Immature natural killer cell (primary cell): Measurements from ENCODE around the gene RPH3AL. TPM values are rescaled to one million over a fixed set of nuclear protein-coding genes. Genes with fewer than 3 reads are reported as not detected.
"Not testable (repeated sequence)": the region's sequence is repeated elsewhere in the genome, so short reads cannot be mapped to it uniquely, and the experiment has no call there.

Source experiments
- DNase-seq, 3 donors: peaks; one replicate each; pipeline ENCODE4 v3.0.0; 2022; ENCODE audit warnings: mixed read lengths in 1 of 3
- H3K27ac Mint-ChIP-seq, 6 donors: one replicate each; pipeline ENCODE4 v1.8.0; 2020; ENCODE audit warnings: mixed read lengths in 6 of 6, mild to moderate bottlenecking in 5 of 6, inconsistent platforms in 4 of 6, moderate library complexity in 3 of 6
- H3K27me3 Mint-ChIP-seq, 3 donors: one replicate each; pipeline ENCODE4 v1.8.0; 2020 to 2021; ENCODE audit warnings: low read depth in 3 of 3, mild to moderate bottlenecking in 3 of 3, mixed read lengths in 3 of 3, moderate library complexity in 3 of 3, inconsistent platforms in 1 of 3
- H3K36me3 Mint-ChIP-seq, 3 donors: one replicate each; pipeline ENCODE4 v1.8.0; 2020; ENCODE audit warnings: mixed read lengths in 3 of 3, inconsistent platforms in 2 of 3, mild to moderate bottlenecking in 2 of 3
- H3K4me1 Mint-ChIP-seq, 2 donors: one replicate each; pipeline ENCODE4 v1.8.0; 2020; ENCODE audit warnings: inconsistent platforms in 2 of 2, mild to moderate bottlenecking in 2 of 2, mixed read lengths in 2 of 2, moderate library complexity in 1 of 2
- H3K4me3 Mint-ChIP-seq, 5 donors: one replicate each; pipeline ENCODE4 v1.8.0; 2020; ENCODE audit warnings: mild to moderate bottlenecking in 5 of 5, mixed read lengths in 5 of 5, inconsistent platforms in 3 of 5, moderate library complexity in 3 of 5
- H3K9me3 Mint-ChIP-seq, 6 donors: one replicate each; pipeline ENCODE4 v1.8.0; 2020; ENCODE audit warnings: mild to moderate bottlenecking in 6 of 6, mixed read lengths in 6 of 6, inconsistent platforms in 4 of 6, moderate library complexity in 3 of 6
- polyA plus RNA-seq, 3 donors: library from polyadenylated mRNA; unstranded; fragments of 300-500 nt; fragmentation: Illumina TruSeq; gene quantifications; one replicate each; pipeline ENCODE4 v1.2.3, GENCODE V29; 2021

RPH3AL gene
- polyA plus RNA-seq, 3 donors from 2014 or later: 4.2 to 10.3 (median 4.5) TPM

GRCh38 chr17:274902-275301 is 77.7 kb downstream of the RPH3AL start:
- DNase-seq: no peak
- Mint-ChIP-seq H3K4me1 (no peaks in the 10 kb centered on the region), H3K27me3 (peaks cover 0 to 2% (median 0%) of the 10 kb centered on the region in 3 donors), H3K9me3 (no peaks in the 10 kb centered on the region), H3K4me3 (no peak overlapping the region), H3K27ac (no peak overlapping the region), H3K36me3 (peaks cover 0 to 6% (median 3%) of the 10 kb centered on the region in 3 donors)

GRCh38 chr17:273981-274832 is 78.4 kb downstream of the RPH3AL start:
- DNase-seq: no peak
- Mint-ChIP-seq H3K27ac (no peak overlapping the region), H3K36me3 (peaks cover 0 to 3% (median 3%) of the 10 kb centered on the region in 3 donors), H3K27me3 (no peaks in the 10 kb centered on the region), H3K4me3 (no peak overlapping the region), H3K4me1 (no peaks in the 10 kb centered on the region), H3K9me3 (no peaks in the 10 kb centered on the region)

DNA sequence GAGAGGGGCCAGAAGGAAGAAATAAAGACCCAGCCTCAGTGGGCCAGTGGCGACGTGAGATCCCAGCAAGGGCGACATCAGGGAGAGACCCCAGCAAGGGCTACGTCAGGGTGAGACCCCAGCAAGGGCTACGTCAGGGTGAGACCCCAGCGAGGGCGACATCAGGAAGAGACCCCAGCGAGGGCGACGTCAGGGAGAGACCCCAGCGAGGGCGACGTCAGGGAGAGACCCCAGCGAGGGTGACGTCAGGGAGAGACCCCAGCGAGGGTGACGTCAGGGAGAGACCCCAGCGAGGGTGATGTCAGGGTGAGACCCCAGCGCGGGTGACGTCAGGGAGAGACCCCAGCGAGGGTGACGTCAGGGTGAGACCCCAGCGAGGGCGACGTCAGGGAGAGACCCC is 79.8 kb downstream of the RPH3AL start:
- H3K27ac Mint-ChIP-seq, H3K4me1 Mint-ChIP-seq, DNase-seq, H3K4me3 Mint-ChIP-seq, H3K36me3 Mint-ChIP-seq, H3K9me3 Mint-ChIP-seq, H3K27me3 Mint-ChIP-seq: not testable (repeated sequence)

GRCh38 chr17:271928-272623 is 80.5 kb downstream of the RPH3AL start:
- not testable (repeated sequence) for H3K4me1 Mint-ChIP-seq, DNase-seq, H3K36me3 Mint-ChIP-seq, H3K27me3 Mint-ChIP-seq, H3K4me3 Mint-ChIP-seq, H3K9me3 Mint-ChIP-seq
- H3K27ac Mint-ChIP-seq: peak overlapping the region in 1 of 6 donors; percentile 6

DNA sequence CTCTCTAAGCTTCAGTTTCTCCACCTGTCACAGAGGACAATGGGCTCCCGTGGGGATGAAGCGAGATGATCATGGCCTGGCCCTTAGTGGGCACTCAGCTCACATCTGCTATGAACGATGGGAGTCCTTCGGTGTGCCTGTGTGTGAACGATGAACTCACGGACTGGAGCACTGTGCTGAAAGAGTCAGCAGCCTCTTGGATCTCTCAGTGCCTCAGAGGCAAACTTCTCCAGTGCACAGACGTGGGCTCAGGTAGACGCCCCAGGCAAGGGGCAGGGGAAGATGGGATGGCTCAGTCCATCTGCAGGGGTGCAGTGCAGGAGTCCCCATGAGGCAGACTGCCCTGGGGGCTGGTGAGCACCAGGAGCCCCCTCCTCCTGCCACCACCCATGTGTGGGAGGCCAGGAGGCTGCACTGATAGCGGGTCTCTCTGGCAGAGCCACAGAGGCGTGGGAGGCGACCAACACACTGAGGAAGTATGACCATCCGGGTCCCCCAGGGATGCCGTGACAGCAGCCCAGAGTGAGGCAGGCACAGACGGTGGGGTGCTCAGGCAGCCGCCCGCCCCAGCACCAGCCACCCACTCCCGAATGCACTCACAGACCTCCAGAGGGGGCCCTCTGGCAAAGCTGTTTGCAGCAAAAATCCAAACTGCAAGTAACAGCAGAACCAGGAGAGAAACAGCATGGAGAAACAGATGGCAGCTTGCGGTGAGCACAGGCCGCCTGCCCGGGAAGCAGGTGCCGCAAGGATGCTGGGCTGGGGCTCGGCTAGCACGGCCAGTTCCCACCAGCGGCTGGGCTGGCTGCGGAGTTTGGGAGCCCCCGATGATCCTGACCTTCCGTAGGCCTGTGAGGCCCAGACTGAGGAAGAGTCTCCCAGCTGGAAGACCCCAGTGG is 82.7 kb downstream of the RPH3AL start:
- no peak overlapping the region for H3K4me3 Mint-ChIP-seq
- peaks cover 0 to 2% (median 0%) of the 10 kb centered on the region in 3 donors for H3K27me3 Mint-ChIP-seq
- no peak overlapping the region for H3K27ac Mint-ChIP-seq
- no peak for DNase-seq
- H3K9me3 Mint-ChIP-seq: no peaks in the 10 kb centered on the region
- peaks cover 0 to 3% (median 3%) of the 10 kb centered on the region in 3 donors for H3K36me3 Mint-ChIP-seq
- H3K4me1 Mint-ChIP-seq: no peaks in the 10 kb centered on the region

- Mint-ChIP-seq H3K36me3 (peaks cover 4 to 13% (median 12%) of the 10 kb centered on the region in 3 donors), H3K9me3 (no peaks in the 10 kb centered on the region), H3K27me3 (peaks cover 0 to 2% (median 0%) of the 10 kb centered on the region in 3 donors), H3K4me3 (no peak overlapping the region), H3K27ac (no peak overlapping the region), H3K4me1 (no peaks in the 10 kb centered on the region)
- DNase-seq: no peak
These were observed 85.6 kb downstream of the RPH3AL start for GRCh38 chr17:266701-267667.

DNA sequence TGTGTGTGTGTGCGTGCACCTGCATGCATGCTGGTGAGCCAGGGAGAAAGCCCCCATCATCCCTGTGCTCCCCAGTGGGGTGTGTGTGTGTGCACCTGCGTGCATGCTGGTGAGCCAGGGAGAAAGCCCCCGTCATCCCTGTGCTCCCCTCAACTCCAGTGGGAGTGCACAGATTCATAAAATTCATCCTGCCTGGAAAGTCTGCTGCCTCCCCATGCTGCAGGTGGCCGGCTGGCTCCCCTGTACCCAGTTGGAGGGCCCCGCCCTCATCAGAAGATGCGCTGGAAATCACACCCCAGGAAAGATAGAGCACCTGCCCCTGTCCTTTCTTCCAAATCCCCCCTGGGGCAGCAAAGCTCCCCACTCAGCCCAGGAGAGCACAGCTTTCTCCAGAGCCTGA is 86.4 kb downstream of the RPH3AL start:
- Mint-ChIP-seq H3K36me3 (peaks cover 4 to 19% (median 10%) of the 10 kb centered on the region in 3 donors), H3K27me3 (peaks cover 0 to 2% (median 0%) of the 10 kb centered on the region in 3 donors), H3K4me3 (no peak overlapping the region), H3K4me1 (no peaks in the 10 kb centered on the region), H3K27ac (no peak overlapping the region), H3K9me3 (no peaks in the 10 kb centered on the region)
- DNase-seq: no peak

GRCh38 chr17:265718-266117 is 86.9 kb downstream of the RPH3AL start:
- Mint-ChIP-seq H3K4me3 (no peak overlapping the region), H3K27ac (no peak overlapping the region), H3K27me3 (peaks cover 0 to 3% (median 2%) of the 10 kb centered on the region in 3 donors), H3K4me1 (no peaks in the 10 kb centered on the region), H3K9me3 (no peaks in the 10 kb centered on the region), H3K36me3 (peaks cover 4 to 22% (median 10%) of the 10 kb centered on the region in 3 donors)
- no peak for DNase-seq

DNA sequence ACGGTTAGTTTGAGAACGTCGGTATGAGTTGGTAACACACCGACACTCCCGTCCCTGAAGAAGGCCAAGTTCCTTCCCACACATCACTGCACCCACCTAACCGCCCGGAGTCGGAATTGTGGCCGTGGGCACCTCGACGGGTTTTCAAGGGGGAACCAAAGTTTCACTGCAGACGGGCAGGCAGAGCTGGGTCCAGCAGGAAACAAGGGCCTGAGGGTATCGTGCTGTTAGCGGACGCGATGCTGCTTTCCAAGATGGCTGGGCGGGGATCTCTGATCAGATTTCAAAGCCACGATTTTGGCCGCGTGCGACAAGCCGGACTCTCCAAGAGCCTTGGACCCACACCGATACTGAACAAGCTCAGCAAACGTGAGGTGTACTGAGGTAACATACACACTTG is 88.8 kb downstream of the RPH3AL start:
- no peak overlapping the region for H3K27ac Mint-ChIP-seq
- H3K36me3 Mint-ChIP-seq: peaks cover 4 to 22% (median 10%) of the 10 kb centered on the region in 3 donors
- no peak overlapping the region for H3K4me3 Mint-ChIP-seq
- DNase-seq: no peak
- H3K27me3 Mint-ChIP-seq: peaks cover 0 to 3% (median 3%) of the 10 kb centered on the region in 3 donors
- H3K4me1 Mint-ChIP-seq: no peaks in the 10 kb centered on the region
- no peaks in the 10 kb centered on the region for H3K9me3 Mint-ChIP-seq

DNA sequence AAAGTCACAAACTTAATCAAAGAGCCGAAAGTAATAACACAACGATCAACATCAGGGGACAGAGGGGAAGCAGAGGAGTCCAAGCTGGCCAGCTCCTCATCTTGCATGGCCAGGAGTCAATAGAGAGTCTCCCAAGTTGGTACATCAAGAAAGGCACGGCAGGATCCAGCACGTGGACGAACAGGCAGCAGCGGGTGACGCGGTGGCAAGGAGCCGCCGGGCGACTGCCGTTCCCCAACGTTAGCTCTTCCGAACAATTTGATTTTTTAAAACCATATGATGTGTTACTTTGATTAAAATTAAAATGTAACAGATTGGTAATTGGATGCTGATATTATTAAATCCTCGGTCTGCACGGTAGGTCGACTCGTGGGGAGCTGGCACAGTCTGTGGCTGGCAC is 89.3 kb downstream of the RPH3AL start:
- Mint-ChIP-seq H3K4me3 (no peak overlapping the region), H3K4me1 (no peaks in the 10 kb centered on the region), H3K27ac (no peak overlapping the region), H3K36me3 (peaks cover 4 to 22% (median 10%) of the 10 kb centered on the region in 3 donors), H3K9me3 (no peaks in the 10 kb centered on the region), H3K27me3 (peaks cover 0 to 5% (median 3%) of the 10 kb centered on the region in 3 donors)
- DNase-seq: no peak

DNA sequence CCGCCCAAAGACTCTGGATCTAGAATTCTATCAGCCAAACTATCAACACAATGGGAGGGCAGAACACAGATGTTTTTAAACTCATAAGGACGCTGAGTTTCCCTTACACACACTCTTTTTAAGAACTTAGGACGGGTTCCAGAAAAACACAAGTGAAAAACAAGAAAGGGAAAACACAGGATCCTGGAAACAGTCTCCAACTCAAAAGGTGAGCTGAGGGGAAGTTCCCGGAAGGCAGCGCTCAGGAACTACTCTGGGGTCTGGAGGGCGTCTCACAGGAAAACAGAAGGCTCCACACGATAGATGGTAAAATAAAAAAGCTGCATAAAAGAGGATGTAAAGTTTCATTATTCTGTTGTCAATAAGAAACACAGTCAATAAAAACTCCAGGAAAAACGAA is 91.0 kb downstream of the RPH3AL start:
- Mint-ChIP-seq H3K9me3 (no peaks in the 10 kb centered on the region), H3K36me3 (peaks cover 4 to 22% (median 10%) of the 10 kb centered on the region in 3 donors), H3K27ac (no peak overlapping the region), H3K4me1 (no peaks in the 10 kb centered on the region), H3K4me3 (no peak overlapping the region), H3K27me3 (peaks cover 0 to 5% (median 2%) of the 10 kb centered on the region in 3 donors)
- DNase-seq: no peak

DNA sequence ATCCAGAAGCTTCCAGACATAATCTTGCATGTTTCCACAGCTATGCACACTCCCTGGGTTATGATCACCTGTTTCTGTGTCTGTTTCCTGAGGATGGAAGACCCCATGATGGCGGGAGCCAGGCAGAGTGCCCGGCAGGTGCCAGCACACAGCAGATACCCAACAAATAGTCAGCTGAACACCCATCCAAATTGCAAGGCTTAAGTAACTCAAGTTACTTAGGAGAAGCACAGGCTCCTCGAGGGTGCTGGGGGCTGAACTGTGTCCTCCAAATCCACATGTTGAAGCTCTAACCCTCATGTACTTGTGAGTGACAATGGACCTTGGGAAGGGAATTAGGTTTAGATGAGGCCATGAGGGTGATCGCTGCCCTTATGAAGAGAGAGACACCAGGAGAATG is 91.7 kb downstream of the RPH3AL start:
- DNase-seq: no peak
- Mint-ChIP-seq H3K4me1 (no peaks in the 10 kb centered on the region), H3K27me3 (peaks cover 0 to 5% (median 2%) of the 10 kb centered on the region in 3 donors), H3K27ac (no peak overlapping the region), H3K36me3 (peaks cover 4 to 22% (median 10%) of the 10 kb centered on the region in 3 donors), H3K4me3 (peak overlapping the region in 1 of 5 donors; percentile 21), H3K9me3 (no peaks in the 10 kb centered on the region)
